GDM1 (cell line): ENCODE results near the gene CAST.
"Not testable (repeated sequence)": the region's sequence is repeated elsewhere in the genome, so short reads cannot be mapped to it uniquely, and the experiment has no call there.

Source experiments
- DNase-seq: peaks from one replicate; lab custom pipeline; 2025; lab: John Stamatoyannopoulos, UW

Gene CAST

GRCh38 chr5:96661855-96662724 is at the start of gene CAST:
Gene CAST, plus strand, starts transcription at chr5:96662376. Its CDS starts 47 bp downstream, at chr5:96662423.
- peak; percentile 33 for DNase-seq

- peak; percentile 9 for DNase-seq
These were observed 48.0 kb upstream of the CAST start for GRCh38 chr5:96614110-96614691.

GRCh38 chr5:96615223-96615622 is 47.0 kb upstream of the CAST start:
- no peak for DNase-seq

DNA sequence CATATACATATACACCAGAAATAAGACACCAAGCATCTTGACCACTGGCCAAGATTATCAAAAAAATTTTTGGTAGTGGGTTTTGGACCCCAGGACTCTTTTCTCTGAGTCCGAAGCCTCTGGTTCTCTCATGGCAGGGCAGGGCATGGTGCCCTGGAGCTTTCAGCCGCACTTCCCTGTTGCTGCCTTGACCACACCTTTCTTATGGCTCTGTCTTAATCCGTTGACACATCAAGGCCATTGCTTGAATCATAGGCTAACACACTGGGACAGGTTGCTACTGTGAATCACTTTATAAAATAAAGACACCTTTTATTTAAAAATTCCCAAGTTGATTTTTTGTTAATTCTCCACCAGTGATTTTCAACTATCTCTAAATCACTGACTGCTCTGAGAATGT is 45.4 kb upstream of the CAST start:
- DNase-seq = no peak

DNA sequence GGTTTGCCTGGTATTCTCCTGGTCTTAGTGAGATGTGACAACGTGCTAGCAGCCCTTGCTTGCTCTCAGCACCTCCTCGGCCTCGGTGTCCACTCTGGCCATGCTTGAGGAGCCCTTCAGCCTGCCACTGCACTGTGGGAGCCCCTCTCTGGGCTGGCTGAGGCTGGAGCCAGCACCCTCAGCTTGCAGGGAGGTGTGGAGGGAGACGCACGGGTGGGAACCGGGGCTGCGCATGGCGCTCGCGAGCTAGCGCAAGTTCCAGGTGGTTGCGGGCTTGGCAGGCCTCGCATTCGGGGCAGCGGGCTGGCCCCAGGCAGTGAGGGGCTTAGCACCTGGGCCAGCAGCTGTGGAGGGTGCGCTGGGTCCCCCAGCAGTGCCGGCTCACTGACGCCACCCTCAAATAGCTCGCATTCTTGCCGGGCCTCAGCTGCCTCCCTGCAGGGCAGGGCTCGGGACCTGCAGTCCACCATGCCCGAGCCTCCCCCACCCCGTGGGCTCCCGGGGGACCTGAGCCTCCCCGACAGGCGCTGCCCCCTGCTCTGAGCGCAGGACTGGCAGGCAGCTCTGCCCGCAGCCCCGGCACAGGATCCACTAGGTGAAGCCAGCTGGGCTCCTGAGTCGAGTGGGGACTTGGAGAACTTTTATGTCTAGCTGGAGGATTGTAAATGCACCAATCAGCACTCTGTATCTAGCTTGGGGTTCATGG is 43.7 kb upstream of the CAST start:
- DNase-seq = not testable (repeated sequence)

GRCh38 chr5:96619946-96620345 is 42.2 kb upstream of the CAST start:
- DNase-seq = no peak

DNA sequence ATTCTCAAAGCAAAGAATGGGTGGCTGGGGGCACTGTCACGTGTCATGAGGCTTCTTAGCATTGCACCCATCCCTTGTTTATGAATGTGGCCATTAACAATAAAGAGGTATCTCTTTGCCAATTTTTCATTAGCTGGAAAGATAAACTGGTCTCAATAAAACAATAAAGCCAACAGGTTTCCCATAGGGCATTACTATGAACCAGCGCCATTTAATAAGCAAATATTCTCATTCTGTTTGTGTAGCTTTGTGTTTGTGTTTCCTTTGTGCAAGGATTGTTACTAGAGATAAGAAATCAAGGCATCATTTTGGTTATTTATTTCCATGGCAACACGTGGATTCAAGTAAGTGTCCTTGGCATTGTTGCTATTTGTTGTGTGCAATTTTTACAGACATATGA is 37.6 kb upstream of the CAST start:
- no peak for DNase-seq

DNA sequence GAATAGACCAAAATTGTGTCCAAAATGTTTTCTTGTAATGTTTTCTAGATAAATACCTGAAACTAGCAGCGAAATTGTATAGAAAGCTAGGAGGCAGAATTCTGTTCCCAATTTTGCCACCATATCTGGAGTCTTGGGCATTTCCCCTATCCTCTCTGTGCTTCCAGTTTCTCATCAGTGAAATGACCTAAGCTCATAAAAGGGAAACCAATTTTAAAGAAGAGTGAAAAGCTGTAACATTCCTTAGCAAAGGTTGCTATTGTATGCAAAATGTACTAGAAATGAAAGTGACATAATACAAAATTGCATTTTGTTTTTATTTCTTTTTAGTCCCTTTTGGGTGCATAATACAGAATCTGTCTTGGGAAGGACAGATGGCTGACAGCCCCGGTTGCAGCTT is 36.8 kb upstream of the CAST start:
- no peak for DNase-seq

DNA sequence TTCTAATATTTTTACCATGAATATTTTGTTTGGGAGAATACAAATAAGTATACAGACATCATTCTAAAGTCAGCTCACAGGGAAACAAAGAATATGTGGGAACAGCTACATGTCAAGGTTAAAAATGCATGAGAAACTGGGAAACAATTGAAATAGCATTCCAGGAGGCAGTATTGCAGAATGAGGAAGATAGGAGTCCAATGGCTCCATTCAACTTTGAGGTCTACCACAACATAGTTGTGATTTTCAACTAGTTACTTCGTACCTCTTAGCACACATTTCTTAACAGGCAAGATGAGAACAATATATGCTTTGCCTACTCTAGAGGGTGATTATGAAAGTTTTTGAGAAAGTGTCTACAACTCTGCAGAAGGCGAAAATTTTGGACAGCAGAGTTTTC is 35.2 kb upstream of the CAST start:
- DNase-seq = no peak

GRCh38 chr5:96627792-96628398 is 34.3 kb upstream of the CAST start:
- no peak for DNase-seq

- DNase-seq = no peak
These were observed 33.8 kb upstream of the CAST start for GRCh38 chr5:96628406-96628805.

DNA sequence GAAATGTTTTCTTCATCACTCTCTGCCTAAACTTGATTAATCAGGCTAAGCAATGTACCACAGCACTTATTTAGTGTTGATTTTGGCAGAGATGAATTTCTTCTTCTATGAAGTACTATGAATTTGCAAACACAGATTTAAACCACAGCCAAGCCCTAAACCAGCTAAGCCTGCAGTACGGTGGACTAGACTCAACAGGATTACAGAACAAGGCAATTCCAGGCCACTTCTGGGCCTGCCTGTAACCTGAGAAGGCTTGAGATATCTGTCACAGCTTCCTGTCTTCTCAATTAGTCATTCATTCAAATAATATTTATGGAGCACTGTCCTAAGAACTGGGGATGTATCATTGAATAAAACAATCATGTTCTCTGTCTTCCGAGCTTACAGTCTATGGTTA is 32.4 kb upstream of the CAST start:
- DNase-seq = no peak

GRCh38 chr5:96633820-96634219 is 28.4 kb upstream of the CAST start:
- DNase-seq = no peak

DNA sequence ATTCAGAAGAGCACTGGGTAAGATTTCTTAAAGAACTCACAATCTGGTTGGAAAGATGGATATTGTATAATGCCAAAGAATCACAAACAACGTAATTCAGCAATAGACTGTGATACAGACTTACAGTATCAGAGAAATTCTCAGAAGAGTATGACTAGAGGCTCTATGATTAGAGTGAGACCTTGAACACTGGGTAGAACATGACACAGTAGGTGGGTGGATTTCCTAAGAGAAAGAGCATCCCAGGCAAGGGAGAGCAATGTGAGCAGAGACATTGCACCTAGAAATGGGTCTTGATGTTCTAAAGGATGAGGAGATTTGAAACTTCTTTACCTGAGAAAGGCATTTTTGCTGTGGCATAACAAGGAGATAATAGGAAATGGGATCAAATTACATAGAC is 27.3 kb upstream of the CAST start:
- DNase-seq = no peak

GRCh38 chr5:96636046-96636445 is 26.1 kb upstream of the CAST start:
- DNase-seq = no peak

DNA sequence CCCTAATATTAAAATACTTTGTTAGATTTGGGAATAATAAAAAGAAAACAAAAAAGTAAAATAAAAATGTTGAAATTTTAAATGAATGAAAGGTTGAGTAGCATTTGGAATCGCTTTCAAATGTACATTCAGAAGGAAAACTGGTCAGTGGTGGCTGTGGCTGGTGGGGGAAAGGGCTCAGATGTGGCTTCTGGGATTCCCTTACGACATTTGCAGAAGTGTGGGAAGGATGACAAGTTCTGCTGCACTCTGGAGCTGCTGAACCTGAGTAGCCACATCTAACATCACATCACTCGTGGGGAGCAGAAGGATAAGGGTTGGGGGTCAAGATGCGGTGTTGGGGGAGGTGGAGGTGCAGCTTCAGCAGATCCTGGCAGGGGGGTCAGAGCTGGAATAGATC is 25.6 kb upstream of the CAST start:
- DNase-seq = no peak

DNA sequence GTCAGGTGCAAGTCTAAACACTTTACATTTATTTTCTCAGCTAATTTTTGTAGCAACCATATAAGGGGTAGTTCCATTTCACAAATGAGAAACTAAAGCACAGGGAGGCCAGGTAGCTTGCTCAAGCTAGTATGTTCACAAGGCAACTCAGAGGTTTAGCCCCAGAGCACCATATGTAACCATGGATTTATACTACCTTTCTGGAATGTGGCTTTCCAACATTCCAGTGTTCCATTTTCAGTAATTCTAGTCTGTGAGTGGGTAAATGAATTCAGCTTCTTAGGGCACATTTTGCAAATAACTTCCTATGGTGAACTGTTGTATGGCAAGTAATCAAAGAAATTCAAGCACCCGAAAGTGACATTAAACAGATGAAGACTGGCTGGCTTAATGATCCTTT is 25.0 kb upstream of the CAST start:
- DNase-seq = no peak

- no peak for DNase-seq
These were observed 23.6 kb upstream of the CAST start for GRCh38 chr5:96638561-96638960.

- no peak for DNase-seq
These were observed 21.5 kb upstream of the CAST start for GRCh38 chr5:96640696-96641095.

DNA sequence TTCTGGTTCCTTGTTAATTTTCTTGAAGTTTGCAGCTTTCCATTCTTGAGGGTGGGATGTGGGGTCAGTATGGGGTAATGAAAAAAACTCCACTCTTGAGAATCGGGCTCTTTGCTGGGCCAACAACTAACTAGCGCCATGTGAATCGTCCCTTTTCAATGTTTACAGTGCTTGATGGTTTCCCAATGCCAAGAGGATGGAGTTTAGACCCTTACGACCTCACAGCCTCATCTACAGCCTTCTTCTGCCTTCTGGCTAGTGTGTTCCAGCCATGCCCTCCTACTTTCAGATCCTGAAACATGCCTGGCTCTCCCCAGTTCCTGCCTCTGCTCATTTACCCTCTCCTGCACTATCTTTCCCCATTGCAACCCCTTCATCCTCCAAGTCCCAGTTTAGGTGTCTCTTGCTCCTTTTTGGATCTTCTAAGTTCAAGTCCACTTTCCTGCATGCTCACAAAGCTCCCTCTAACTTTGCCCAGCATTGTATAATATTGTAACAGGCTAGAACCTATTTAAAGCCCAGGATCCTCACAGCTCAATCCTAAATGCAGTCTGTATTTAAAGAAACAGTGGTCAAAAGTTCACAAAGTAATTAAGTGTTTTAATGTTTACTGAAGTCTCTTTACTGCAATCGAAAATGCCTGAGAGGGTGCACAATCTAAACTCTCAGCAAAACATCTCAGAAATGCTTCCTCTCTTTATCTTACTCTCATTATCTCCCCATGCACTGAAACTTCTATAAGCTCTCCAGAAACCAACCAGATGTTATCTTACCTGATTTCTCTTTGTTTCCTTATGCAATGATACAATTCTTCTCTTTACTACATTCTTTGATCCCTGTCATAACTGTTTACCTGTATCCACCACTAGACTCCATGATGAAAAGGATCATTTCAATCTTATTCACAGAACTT is 20.6 kb upstream of the CAST start:
- no peak for DNase-seq

DNA sequence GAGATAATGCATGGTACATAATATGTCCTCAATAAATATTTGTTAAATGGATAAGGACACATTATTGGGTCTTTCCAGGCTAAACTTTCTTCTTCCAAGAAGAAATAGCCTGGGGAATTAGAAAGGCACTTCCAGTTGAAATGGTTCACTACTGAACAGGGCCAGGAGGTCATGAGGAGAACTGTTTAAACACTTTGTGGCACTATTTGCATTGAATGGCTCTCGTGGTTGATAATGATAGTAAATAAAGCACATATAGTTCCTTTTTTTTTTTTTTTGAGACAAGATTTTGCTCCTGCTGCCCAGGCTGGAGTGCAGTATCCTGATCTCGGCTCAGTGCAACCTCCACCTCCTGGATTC is 19.9 kb upstream of the CAST start:
- DNase-seq = no peak

- no peak for DNase-seq
These were observed 17.1 kb upstream of the CAST start for GRCh38 chr5:96645091-96645490.
